Measurements from ENCODE around the gene RPH3AL. TPM values are rescaled to one million over a fixed set of nuclear protein-coding genes. Genes with fewer than 3 reads are reported as not detected.

RPH3AL gene
- polyA plus RNA-seq, 1 donor from 2014 or later, result 0.87 TPM

GRCh38 chr17:345261-345660 lies 7.3 kb downstream of the RPH3AL start:
- Histone ChIP-seq H3K9me3 (ENCODE audit: low read length) (no peaks in the 10 kb centered on the region), H3F3A (ENCODE audit: insufficient read depth, low read length, poor library complexity, severe bottlenecking) (no peaks in the 10 kb centered on the region), H3K4me2 (ENCODE audit: low read length) (no peak overlapping the region), H3K36me3 (ENCODE audit: insufficient read depth, low read length) (no peaks in the 10 kb centered on the region), H3K9ac (ENCODE audit: low read length) (no peak overlapping the region), H3K4me3 (ENCODE audit: low read length) (no peak overlapping the region), H4K20me1 (ENCODE audit: insufficient read depth) (no peaks in the 10 kb centered on the region), H3K9me2 (ENCODE audit: insufficient read depth, low read length) (no peaks in the 10 kb centered on the region), H2AFZ (ENCODE audit: low read depth, low read length) (no peak overlapping the region), H3K79me2 (replicated peaks; ENCODE audit: insufficient read depth, low read length) (no peaks in the 10 kb centered on the region), H3K27me3 (ENCODE audit: insufficient read depth, low read depth, low read length) (no peaks in the 10 kb centered on the region), H3K27ac (ENCODE audit: low read length) (no peak overlapping the region)
- TF ChIP-seq MXI1 (conservative IDR thresholded peaks at IDR 0.05; ENCODE audit: poor library complexity, severe bottlenecking) (no peak), EP300 (conservative IDR thresholded peaks at IDR 0.05; ENCODE audit: poor library complexity, severe bottlenecking) (no peak), POLR2AphosphoS5 (IDR thresholded peaks at IDR 0.05) (no peak), SMC3 (conservative IDR thresholded peaks at IDR 0.05; ENCODE audit: poor library complexity) (no peak)

GRCh38 chr17:343875-344752 lies 8.5 kb downstream of the RPH3AL start:
- Histone ChIP-seq H3K9me2 (ENCODE audit: insufficient read depth, low read length) (no peaks in the 10 kb centered on the region), H4K20me1 (ENCODE audit: insufficient read depth) (no peaks in the 10 kb centered on the region), H3K9me3 (ENCODE audit: low read length) (no peaks in the 10 kb centered on the region), H3K36me3 (ENCODE audit: insufficient read depth, low read length) (no peaks in the 10 kb centered on the region), H3K9ac (ENCODE audit: low read length) (no peak overlapping the region), H3F3A (ENCODE audit: insufficient read depth, low read length, poor library complexity, severe bottlenecking) (no peaks in the 10 kb centered on the region), H3K27ac (ENCODE audit: low read length) (no peak overlapping the region), H2AFZ (ENCODE audit: low read depth, low read length) (no peak overlapping the region), H3K4me2 (ENCODE audit: low read length) (no peak overlapping the region), H3K79me2 (replicated peaks; ENCODE audit: insufficient read depth, low read length) (no peaks in the 10 kb centered on the region), H3K27me3 (ENCODE audit: insufficient read depth, low read depth, low read length) (no peaks in the 10 kb centered on the region), H3K4me3 (ENCODE audit: low read length) (no peak overlapping the region)
- TF ChIP-seq REST (IDR thresholded peaks at IDR 0.05; ENCODE audit: borderline replicate concordance), result no peak
- no peak for TF ChIP-seq POLR2AphosphoS5 (IDR thresholded peaks at IDR 0.05)
- no peak for TF ChIP-seq TAF1 (IDR thresholded peaks at IDR 0.05; ENCODE audit: low read depth)
- no peak for TF ChIP-seq EZH2 (IDR thresholded peaks at IDR 0.05; ENCODE audit: borderline replicate concordance, insufficient read depth, low read length, poor library complexity, severe bottlenecking)
- no peak for TF ChIP-seq CTCF (IDR thresholded peaks at IDR 0.05; ENCODE audit: poor library complexity, severe bottlenecking)
- TF ChIP-seq EP300 (conservative IDR thresholded peaks at IDR 0.05; ENCODE audit: poor library complexity, severe bottlenecking), result no peak
- TF ChIP-seq MXI1 (conservative IDR thresholded peaks at IDR 0.05; ENCODE audit: poor library complexity, severe bottlenecking), result no peak

All from neural cell (in vitro differentiated cells).